GM12872 (cell line): ENCODE measurements around the gene AUH.

ENCODE experiments used
- TF ChIP-seq, protein P1 (sequence below): IDR thresholded peaks from 3 replicates; pipeline ENCODE4 v1.5.1; 2011; ENCODE audit warnings: low read depth, mild to moderate bottlenecking, low read length, moderate library complexity; ENCODE audit not compliant: insufficient read depth

AUH gene

DNA sequence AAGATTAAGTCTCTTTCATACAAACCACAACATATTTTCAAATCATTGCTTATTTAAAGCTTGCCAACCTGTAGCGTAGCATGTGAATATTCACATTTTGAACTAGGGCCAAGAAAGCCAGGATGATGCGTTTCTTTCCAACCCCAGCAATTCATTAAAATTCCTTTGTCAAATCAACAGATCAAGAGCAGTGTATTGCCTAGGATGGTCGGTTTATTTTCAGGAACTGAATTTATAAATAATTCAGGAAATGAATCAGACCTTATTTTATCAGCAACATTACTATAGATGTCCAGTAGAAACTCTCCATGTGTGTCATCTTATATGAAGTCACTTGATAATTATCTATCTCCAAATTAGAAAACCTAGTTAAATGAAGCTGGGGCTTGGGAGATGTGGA is 13.2 kb upstream of the AUH start:
- TF ChIP-seq, protein P1, sequence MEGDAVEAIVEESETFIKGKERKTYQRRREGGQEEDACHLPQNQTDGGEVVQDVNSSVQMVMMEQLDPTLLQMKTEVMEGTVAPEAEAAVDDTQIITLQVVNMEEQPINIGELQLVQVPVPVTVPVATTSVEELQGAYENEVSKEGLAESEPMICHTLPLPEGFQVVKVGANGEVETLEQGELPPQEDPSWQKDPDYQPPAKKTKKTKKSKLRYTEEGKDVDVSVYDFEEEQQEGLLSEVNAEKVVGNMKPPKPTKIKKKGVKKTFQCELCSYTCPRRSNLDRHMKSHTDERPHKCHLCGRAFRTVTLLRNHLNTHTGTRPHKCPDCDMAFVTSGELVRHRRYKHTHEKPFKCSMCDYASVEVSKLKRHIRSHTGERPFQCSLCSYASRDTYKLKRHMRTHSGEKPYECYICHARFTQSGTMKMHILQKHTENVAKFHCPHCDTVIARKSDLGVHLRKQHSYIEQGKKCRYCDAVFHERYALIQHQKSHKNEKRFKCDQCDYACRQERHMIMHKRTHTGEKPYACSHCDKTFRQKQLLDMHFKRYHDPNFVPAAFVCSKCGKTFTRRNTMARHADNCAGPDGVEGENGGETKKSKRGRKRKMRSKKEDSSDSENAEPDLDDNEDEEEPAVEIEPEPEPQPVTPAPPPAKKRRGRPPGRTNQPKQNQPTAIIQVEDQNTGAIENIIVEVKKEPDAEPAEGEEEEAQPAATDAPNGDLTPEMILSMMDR: no peak

DNA sequence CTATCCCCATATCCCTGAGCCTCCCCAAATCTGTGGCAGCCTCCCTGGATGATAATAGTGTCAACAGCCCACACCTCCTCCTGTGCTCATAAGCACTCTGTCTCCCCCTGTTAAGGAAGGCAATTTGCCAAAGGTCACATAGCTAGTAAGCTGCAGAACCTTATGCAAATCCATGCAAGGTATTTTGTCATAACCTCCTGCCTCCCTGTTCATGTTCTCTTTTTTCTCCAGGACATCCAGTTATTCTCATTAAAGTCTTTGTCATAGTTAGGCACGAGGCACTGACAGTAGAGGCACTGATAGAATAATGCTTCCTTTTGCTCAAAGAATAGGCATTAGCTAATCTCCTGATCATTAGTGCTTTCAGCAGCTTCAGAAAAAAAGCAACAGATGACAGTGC is 10.2 kb upstream of the AUH start:
- TF ChIP-seq, protein P1: no peak

DNA sequence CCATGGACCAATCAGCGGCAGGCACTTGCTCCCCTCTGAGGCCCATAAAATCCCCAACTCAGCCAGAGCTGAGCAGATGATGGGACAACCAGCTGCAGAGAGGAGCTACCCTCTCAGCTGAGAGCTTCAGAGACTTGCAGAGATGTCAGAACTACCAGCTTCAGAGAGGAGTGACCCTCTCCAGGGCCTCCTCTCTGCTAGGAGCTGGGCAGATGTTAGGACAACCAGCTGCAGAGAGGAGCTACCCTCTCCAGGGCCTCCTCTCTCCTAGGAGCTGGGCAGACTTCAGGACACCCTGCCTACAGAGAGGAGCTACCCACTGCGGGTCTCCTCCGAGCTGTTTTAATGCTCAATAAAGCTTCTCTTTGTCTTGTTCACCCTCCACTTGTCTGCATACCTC is 3.0 kb upstream of the AUH start:
- TF ChIP-seq, protein P1: no peak

DNA sequence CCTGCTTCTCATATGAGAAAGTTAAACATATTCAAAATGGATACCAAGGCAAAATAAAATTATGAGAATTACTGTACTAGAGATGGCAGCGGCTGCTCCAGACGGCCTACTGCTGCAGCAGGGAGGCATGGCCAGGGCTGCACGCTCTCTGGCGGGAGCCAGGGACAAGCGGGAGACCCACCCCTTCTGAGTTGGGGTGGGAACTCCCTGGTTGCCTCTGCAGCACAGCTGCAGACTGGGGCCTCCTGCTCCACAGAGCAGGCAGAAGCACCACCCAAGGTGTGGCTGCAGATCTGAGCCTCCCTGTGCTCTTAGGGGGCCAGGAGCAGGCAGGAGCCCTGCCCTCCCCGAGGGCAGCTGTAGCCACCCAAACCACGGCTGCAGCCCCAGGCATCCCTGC is 2.3 kb upstream of the AUH start:
- TF ChIP-seq, protein P1: no peak

DNA sequence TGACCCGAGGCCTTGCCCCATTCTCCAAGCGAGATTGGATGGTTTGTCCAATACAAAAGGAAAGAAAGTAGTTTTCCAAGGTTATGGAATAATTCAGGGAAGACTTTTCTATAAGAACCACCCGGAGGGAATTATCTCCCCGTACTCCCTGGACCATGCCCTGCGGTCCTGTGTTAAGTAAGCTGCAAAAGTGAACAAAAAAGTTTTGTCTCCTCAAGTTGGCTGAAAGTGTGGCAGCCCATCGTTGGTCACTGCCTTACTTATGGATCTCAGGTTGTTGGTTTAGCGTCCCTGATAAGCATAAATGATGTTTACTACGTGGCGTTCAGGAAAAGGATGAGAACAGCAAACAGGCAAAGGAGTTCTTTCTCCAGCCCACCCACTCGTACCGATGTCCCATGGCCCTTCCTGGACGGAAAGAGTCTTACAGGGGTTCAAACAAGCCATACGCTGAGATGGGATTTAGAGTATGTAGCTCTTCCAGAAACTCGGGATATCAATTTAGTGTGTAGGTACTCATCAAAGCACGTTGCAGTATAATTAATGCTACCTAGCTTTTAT is 413 bp upstream of the AUH start:
- TF ChIP-seq, protein P1: no peak

DNA sequence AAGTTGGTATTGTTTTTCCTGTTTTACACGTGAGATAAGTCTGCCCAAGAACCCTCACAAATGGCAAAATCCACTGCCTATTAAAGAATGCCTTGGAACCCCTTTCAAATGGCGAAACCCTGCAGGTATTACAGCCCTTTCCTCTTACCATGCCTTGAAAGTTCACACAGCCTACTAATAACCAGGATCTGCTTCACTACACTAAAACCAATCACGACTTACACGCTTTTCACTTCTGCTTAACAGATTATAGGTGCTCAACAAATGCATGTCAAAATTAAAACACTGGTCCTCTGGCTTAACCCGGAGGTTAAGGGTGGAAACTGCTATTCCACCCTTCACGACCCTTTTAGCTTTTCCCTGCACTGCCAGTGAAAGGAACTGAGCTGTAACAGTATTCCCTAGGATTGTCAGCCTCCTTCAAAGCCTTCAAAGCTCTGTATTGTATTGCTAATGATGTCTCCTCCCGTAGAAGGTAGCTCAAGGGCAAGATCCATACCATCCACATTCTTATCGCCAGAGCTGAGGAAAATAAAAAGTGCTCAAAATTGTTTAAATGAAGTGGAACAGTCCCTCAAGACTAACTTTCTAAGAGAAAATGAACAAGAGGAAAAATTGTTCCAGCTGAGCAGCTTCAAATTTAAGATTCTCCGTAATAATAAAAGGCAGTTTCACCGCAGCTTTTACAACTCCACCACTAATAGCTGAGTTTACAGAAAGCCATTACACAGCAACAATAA is 997 bp downstream of the AUH start:
- TF ChIP-seq, protein P1: no peak

DNA sequence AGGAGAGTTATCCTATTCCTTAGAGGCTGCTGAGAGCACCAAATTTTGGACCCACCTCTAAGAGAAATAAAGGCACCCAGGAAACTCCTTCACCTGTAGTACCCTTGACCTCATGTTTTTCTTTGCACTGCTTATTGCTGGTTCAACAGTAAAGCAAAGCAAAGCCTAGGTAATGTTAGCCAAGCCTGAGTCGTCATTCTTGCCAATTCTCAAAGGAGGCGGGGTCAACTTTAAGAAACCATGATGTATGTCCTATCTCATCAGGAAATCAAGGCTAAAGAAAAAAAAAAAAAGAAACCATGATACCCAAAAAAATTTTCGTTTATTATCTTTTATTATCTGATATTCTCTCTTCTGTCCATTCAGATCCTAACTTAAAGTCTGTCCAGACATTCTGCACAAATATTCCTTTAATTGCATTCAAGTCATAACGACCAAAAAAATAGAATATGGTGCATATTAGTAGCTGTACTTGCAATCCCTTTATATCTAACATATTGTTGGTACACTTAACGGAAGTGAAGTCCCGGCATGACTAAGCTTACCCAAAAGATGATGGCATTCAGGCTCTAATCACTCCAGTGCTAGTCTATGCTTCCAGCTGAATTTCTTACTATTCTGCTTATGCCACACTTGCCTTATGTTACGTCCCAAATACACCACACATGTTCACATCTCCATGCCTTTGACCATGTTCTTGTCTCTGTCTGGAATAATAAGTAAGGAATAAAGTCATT is 1.8 kb downstream of the AUH start:
- TF ChIP-seq, protein P1: no peak
